ENCODE results near the gene MICAL3. TPM values are rescaled to one million over a fixed set of nuclear protein-coding genes. Genes with fewer than 3 reads are reported as not detected.
"Not testable (repeated sequence)": the region's sequence is repeated elsewhere in the genome, so short reads cannot be mapped to it uniquely, and the experiment has no call there.

MICAL3 gene
- total RNA-seq, 1 donor from 2014 or later, result 47.9 TPM

DNA sequence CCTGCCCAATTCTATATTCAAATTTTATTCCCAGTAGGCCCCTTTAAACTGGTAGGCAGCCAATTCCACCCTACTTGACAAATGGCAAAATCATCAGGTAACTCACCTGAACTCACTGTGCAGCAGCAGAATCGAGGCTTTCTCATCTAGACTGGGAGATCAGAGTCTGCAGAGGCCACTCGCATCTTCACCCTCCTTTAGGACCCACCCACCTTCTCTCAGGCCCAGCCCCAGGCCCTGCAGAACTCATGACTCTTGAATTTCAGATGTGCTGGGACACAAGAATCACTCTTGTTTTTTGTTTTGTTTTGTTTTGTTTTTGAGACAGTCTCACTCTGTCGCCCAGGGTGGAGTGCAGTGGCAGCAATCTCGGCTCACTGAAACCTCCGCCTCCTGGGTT, 38.8 kb downstream of the MICAL3 start:
- DNase-seq (ENCODE audit: extremely low spot score, unreplicated experiment), result no peak
- Mint-ChIP-seq H3K27me3 (ENCODE audit: unreplicated experiment) (no peaks in the 10 kb centered on the region), H3K9me3 (ENCODE audit: unreplicated experiment) (no peaks in the 10 kb centered on the region), H3K4me3 (ENCODE audit: unreplicated experiment) (no peak overlapping the region), H3K27ac (ENCODE audit: unreplicated experiment) (peak overlapping the region; percentile 48), H3K36me3 (ENCODE audit: unreplicated experiment) (no peaks in the 10 kb centered on the region), H3K4me1 (ENCODE audit: unreplicated experiment) (peaks cover 82% of the 10 kb centered on the region)
- TF ChIP-seq, protein P1, sequence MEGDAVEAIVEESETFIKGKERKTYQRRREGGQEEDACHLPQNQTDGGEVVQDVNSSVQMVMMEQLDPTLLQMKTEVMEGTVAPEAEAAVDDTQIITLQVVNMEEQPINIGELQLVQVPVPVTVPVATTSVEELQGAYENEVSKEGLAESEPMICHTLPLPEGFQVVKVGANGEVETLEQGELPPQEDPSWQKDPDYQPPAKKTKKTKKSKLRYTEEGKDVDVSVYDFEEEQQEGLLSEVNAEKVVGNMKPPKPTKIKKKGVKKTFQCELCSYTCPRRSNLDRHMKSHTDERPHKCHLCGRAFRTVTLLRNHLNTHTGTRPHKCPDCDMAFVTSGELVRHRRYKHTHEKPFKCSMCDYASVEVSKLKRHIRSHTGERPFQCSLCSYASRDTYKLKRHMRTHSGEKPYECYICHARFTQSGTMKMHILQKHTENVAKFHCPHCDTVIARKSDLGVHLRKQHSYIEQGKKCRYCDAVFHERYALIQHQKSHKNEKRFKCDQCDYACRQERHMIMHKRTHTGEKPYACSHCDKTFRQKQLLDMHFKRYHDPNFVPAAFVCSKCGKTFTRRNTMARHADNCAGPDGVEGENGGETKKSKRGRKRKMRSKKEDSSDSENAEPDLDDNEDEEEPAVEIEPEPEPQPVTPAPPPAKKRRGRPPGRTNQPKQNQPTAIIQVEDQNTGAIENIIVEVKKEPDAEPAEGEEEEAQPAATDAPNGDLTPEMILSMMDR (IDR thresholded peaks at IDR 0.05), result no peak

DNA sequence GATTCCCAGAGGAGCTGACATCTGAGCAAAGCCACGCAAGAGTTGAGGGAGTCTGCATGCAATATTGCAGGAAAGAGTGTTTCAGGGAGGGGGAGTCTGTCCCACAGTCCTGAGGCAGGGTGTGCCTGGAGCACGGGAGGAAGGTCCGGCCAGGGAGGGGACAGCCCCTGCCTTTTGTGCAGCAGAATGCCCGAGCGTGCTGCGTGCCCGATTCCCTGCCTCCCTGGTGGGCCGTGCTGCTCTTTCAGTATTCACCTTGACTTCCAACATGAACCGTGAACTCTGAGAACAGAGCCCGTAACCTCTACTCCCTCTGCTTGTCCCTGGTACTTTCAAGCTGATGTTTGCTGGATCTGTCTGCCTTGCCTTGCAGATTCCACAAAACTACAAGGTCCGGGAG, 39.3 kb downstream of the MICAL3 start:
- not testable (repeated sequence) for H3K4me3 Mint-ChIP-seq (ENCODE audit: unreplicated experiment); H3K9me3 Mint-ChIP-seq (ENCODE audit: unreplicated experiment); H3K36me3 Mint-ChIP-seq (ENCODE audit: unreplicated experiment); H3K27me3 Mint-ChIP-seq (ENCODE audit: unreplicated experiment); DNase-seq (ENCODE audit: extremely low spot score, unreplicated experiment)
- H3K27ac Mint-ChIP-seq (ENCODE audit: unreplicated experiment), result peak overlapping the region; percentile 27
- peaks cover 84% of the 10 kb centered on the region for H3K4me1 Mint-ChIP-seq (ENCODE audit: unreplicated experiment)

DNA sequence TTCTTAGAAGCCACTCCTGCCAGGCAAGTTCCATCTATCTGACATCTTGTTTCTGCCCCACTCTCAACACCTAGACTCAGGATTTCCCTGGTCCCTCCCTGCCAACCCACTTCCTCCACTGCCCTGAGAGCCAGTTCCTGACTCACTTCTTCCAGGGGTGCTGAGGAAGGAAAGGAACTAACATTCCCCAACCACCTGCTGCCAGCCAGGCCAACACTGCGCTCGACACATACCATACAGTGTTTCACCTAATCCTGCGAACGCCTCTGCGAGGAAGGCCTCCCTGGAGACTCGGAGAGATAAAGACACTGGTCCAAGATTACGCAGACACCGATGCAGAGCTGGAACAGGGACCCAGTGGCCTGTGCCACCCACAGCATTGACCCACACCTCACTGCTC, 40.2 kb downstream of the MICAL3 start:
- TF ChIP-seq, protein P1 (IDR thresholded peaks at IDR 0.05), result no peak
- no peaks in the 10 kb centered on the region for H3K9me3 Mint-ChIP-seq (ENCODE audit: unreplicated experiment)
- H3K27me3 Mint-ChIP-seq (ENCODE audit: unreplicated experiment), result no peaks in the 10 kb centered on the region
- no peaks in the 10 kb centered on the region for H3K36me3 Mint-ChIP-seq (ENCODE audit: unreplicated experiment)
- H3K4me1 Mint-ChIP-seq (ENCODE audit: unreplicated experiment), result peaks cover 82% of the 10 kb centered on the region
- H3K4me3 Mint-ChIP-seq (ENCODE audit: unreplicated experiment), result no peak overlapping the region
- no peak overlapping the region for H3K27ac Mint-ChIP-seq (ENCODE audit: unreplicated experiment)
- no peak for DNase-seq (ENCODE audit: extremely low spot score, unreplicated experiment)

DNA sequence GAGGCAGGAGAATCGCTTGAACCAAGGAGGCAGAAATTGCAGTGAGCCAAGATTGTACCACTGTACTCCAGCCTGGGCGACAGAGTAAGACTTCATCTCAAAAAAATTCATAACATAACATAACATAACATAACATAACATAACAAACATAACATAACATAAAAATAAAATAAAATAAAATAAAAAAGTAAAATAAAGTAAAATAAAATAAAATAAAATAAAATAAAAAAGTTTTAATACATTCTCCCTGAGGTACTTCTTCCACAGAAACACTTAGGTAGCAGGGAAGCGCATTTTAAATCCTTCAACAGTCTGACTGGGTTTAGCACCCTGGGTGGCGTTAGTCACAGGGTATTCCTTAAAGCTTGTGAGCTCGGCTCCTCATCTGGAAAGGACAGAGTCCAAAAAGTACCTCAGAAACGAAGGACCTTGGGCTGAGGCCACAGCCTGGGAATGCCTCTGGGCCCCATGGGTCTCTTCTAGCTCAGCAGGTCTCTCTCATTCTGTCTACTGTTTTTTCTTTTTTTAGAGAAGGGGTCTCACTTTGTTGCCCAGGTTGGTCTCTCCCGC, 41.7 kb downstream of the MICAL3 start:
- H3K4me3 Mint-ChIP-seq (ENCODE audit: unreplicated experiment), result no peak overlapping the region
- no peak overlapping the region for H3K27ac Mint-ChIP-seq (ENCODE audit: unreplicated experiment)
- no peaks in the 10 kb centered on the region for H3K27me3 Mint-ChIP-seq (ENCODE audit: unreplicated experiment)
- H3K36me3 Mint-ChIP-seq (ENCODE audit: unreplicated experiment), result no peaks in the 10 kb centered on the region
- DNase-seq (ENCODE audit: extremely low spot score, unreplicated experiment), result no peak
- peaks cover 68% of the 10 kb centered on the region for H3K4me1 Mint-ChIP-seq (ENCODE audit: unreplicated experiment)
- H3K9me3 Mint-ChIP-seq (ENCODE audit: unreplicated experiment), result no peaks in the 10 kb centered on the region
- TF ChIP-seq, protein P1 (IDR thresholded peaks at IDR 0.05), result no peak

DNA sequence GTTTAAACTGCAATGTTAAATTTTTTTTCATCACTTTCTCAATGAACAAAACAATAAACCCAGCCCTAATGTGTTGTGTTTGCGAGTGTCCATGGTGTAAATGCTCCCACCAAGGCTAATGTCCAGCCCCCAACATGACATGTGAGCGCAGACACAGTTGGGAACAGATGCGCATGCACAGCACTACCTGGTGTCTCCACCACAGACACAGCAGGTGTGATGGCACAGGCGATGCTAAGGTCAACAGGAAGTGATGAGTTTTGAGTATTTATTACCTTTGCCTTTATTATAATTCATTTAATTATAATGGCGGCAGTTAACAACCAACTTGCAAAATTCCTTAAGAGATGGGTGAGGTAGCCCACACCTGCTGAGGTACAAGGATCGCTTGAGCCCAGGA, 42.9 kb downstream of the MICAL3 start:
- Mint-ChIP-seq H3K27ac (ENCODE audit: unreplicated experiment) (no peak overlapping the region), H3K27me3 (ENCODE audit: unreplicated experiment) (no peaks in the 10 kb centered on the region), H3K4me1 (ENCODE audit: unreplicated experiment) (peaks cover 56% of the 10 kb centered on the region), H3K36me3 (ENCODE audit: unreplicated experiment) (no peaks in the 10 kb centered on the region), H3K4me3 (ENCODE audit: unreplicated experiment) (no peak overlapping the region), H3K9me3 (ENCODE audit: unreplicated experiment) (no peaks in the 10 kb centered on the region)
- no peak for DNase-seq (ENCODE audit: extremely low spot score, unreplicated experiment)
- TF ChIP-seq, protein P1 (IDR thresholded peaks at IDR 0.05), result no peak

DNA sequence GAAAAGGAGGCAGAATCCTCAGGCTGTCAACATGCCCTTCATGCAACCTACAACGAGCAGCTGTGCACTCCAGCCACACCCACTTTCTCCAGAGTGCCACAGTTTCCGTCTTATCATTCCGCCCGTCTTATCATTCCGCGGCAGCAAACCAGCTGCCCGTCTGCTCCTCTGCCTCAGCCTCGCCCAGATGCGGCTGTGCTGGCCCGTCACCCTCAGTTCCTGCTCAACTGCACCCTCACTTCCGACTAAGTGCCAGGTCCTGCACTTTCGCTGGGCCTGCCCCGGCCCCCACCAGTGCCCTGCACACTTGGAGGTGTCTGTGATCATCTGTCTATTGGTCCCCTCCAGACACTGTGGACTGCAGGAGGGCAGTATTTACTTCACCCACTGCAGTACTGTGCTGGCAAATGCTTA, 43.7 kb downstream of the MICAL3 start:
- Mint-ChIP-seq H3K9me3 (ENCODE audit: unreplicated experiment) (no peaks in the 10 kb centered on the region), H3K4me3 (ENCODE audit: unreplicated experiment) (peak overlapping the region; percentile 42), H3K4me1 (ENCODE audit: unreplicated experiment) (peaks cover 51% of the 10 kb centered on the region), H3K27me3 (ENCODE audit: unreplicated experiment) (no peaks in the 10 kb centered on the region), H3K27ac (ENCODE audit: unreplicated experiment) (no peak overlapping the region), H3K36me3 (ENCODE audit: unreplicated experiment) (no peaks in the 10 kb centered on the region)
- TF ChIP-seq, protein P1 (IDR thresholded peaks at IDR 0.05), result no peak
- DNase-seq (ENCODE audit: extremely low spot score, unreplicated experiment), result no peak

Data from osteocyte (in vitro differentiated cells).